ENCODE measurements around the gene CELA2A.
A peak's percentile ranks its signal among the peaks of the same experiment; 100 is the strongest.
"Not testable (repeated sequence)": the region's sequence is repeated elsewhere in the genome, so short reads cannot be mapped to it uniquely, and the experiment has no call there.

The CELA2A gene

DNA sequence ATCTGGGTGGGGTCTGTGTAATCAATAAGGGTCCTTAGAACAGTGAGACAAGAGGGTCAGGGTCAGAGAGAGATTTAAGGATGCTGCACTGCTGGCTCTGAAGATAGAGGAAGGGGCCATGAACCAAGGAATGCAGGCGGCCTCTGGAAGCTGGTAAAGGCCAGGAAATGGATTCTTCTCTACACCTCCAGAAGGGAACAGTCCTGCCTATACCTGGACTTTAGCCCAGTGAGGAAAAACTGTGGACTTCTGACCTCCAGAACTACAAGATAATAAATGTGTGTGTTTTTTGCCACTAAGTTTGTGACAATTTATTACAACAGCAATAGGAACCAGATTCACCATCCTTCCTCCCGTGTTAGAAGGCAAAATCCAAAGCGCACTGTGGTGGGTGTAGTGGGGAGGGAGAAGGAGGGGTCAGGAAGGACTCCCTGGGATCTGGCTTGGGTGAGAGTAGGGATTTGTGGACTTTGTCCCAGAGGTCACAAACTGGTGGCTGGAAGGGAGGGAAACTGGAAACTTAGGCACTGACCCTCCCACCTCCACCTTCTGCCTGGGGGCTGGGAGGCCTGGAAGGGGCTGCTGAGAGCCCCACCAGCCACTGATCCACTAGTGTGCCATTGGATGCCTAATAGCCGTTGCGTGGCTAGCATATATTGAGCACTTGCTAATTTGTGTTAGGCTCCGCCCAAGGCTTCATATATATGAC is 5.4 kb upstream of the CELA2A start:
- Histone ChIP-seq H3K27me3 (no peaks in the 10 kb centered on the region), H4K20me1 (peaks cover 0 to 8% (median 0%) of the 10 kb centered on the region in 11 experiments; a peak in 1 of 22 replicates), H3K27ac (no peak overlapping the region), H3K36me3 (no peaks in the 10 kb centered on the region), H3K9me3 (replicated peaks in 1 of 11) (peaks cover 0 to 6% (median 0%) of the 10 kb centered on the region in 11 experiments; a peak in 1 of 22 replicates), H3K4me2 (no peak overlapping the region), H3K9ac (no peak overlapping the region), H3K4me1 (peaks cover 0 to 13% (median 9%) of the 10 kb centered on the region in 10 experiments; a peak in 18 of 20 replicates), H3K4me3 (no peak overlapping the region)
- TF ChIP-seq Cebpa-rat (IDR thresholded peaks at IDR 0.05) = no peak

DNA sequence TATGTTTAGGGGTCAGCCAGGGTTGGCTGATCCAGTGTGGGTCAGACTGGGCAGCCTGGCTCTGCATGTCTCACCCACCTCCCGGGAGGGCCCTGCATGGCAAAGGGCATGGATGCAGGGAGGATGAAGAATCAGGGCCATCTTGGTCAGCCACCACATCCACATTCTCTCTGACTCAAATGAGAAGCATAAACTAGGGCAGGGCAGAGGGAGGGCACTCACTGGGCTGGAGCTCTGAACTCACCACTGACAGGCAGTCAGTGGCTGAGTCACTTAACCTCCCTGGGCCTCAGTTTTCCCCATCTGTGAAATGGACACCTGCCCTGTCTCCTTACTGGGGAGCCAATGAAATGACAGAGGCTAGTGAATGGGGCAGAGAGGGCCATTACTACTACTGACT is 4.3 kb upstream of the CELA2A start:
- H3K27ac ChIP-seq = no peak overlapping the region
- peaks cover 0 to 6% (median 0%) of the 10 kb centered on the region in 11 experiments; a peak in 1 of 22 replicates for H3K9me3 ChIP-seq (replicated peaks in 1 of 11)
- no peak overlapping the region for H3K4me3 ChIP-seq
- H4K20me1 ChIP-seq = no peaks in the 10 kb centered on the region
- no peaks in the 10 kb centered on the region for H3K27me3 ChIP-seq
- peaks cover 0 to 8% (median 2%) of the 10 kb centered on the region in 10 experiments; a peak in 6 of 20 replicates for H3K4me1 ChIP-seq
- H3K9ac ChIP-seq = no peak overlapping the region
- H3K36me3 ChIP-seq = no peaks in the 10 kb centered on the region
- H3K4me2 ChIP-seq = no peak overlapping the region
- TF ChIP-seq Cebpa-rat (IDR thresholded peaks at IDR 0.05) = no peak

DNA sequence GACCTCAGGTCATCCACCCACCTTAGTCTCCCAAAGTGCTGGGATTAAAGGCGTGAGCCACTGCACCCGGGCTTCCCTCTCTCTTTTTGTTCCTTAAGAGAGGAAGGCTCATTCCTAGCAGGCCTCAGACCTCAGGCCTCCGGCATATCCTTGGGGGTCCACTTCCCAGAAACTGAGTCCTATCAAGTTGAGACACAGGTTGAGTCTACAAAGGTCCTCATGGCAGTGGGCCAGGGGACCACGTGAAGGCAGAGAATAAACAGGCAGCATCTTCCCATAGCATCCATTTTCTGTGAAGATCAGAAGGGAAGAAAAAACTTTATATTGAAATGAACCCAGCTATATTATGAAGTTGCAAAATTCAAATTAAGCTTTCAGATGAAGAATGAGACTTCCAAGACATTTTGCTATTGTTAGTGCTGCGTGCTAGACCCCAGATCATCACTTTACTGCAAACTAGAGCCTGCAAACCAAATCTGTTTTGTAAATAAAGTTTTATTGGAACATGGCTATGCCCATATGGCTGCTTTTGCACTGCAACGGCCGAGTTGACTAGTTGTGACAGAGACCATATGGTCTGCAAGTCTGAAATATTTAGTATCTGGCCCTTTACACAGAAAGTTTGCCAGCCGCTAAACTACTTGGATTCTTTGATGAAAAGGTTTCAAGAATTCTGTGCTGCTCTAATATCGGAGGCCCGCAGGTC is 3.5 kb upstream of the CELA2A start:
- no peak overlapping the region for H3K4me2 ChIP-seq
- H3K4me1 ChIP-seq = peaks cover 0 to 8% (median 2%) of the 10 kb centered on the region in 10 experiments; a peak in 6 of 20 replicates
- H3K27me3 ChIP-seq = no peaks in the 10 kb centered on the region
- H3K9ac ChIP-seq = no peak overlapping the region
- H3K36me3 ChIP-seq = no peaks in the 10 kb centered on the region
- no peak overlapping the region for H3K27ac ChIP-seq
- H4K20me1 ChIP-seq = no peaks in the 10 kb centered on the region
- TF ChIP-seq Cebpa-rat (IDR thresholded peaks at IDR 0.05) = no peak
- peaks cover 0 to 6% (median 0%) of the 10 kb centered on the region in 11 experiments; a peak in 1 of 22 replicates for H3K9me3 ChIP-seq (replicated peaks in 1 of 11)
- H3K4me3 ChIP-seq = no peak overlapping the region

DNA sequence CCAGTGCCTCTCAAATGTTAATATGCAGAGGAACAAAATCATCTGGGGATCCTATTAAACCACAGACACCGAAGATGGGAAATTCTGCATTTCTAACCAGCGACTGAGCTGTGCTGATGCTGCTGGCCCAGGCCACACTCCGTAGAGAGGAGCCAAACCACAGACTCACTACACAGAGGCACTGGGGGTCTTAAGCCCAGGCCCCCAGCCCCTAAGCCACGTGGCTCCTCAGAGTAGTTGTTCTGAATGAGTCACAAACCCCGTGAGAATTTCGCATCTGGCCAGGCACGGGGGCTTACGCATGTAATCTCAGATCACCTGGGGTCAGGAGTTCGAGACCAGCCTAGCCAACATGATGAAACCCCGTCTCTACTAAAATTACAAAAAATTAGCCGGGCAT is 2.8 kb upstream of the CELA2A start:
- Histone ChIP-seq H4K20me1 (no peaks in the 10 kb centered on the region), H3K4me2 (no peak overlapping the region), H3K4me1 (peaks cover 0 to 8% (median 2%) of the 10 kb centered on the region in 10 experiments; a peak in 6 of 20 replicates), H3K9ac (no peak overlapping the region), H3K36me3 (no peaks in the 10 kb centered on the region), H3K4me3 (no peak overlapping the region), H3K9me3 (replicated peaks in 1 of 11) (peaks cover 0 to 6% (median 0%) of the 10 kb centered on the region in 11 experiments; a peak in 1 of 22 replicates), H3K27ac (no peak overlapping the region), H3K27me3 (no peaks in the 10 kb centered on the region)
- no peak for TF ChIP-seq Cebpa-rat (IDR thresholded peaks at IDR 0.05)

DNA sequence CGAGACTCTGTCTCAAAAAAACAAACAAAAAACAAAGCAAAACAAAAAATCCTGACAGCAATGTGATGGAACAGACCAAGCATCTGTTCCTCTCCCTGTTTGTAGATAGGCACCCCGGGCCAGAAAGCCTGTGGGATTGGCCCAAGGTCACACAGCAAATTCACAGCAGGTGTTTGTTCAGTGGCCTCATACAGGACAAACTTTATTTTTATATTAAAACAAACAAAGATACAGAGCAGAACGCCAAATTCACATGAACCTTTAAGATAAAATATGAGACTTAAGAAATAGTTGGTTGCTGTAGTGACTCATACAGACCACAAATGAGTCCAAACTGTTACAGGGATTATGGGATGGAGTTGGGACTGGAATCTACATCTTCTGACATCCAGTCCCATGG is 2.3 kb upstream of the CELA2A start:
- Histone ChIP-seq H3K27me3 (no peaks in the 10 kb centered on the region), H3K9ac (no peak overlapping the region), H3K36me3 (no peaks in the 10 kb centered on the region), H3K4me2 (no peak overlapping the region), H3K4me1 (peaks cover 0 to 9% (median 3%) of the 10 kb centered on the region in 10 experiments; a peak in 7 of 20 replicates), H4K20me1 (no peaks in the 10 kb centered on the region), H3K4me3 (no peak overlapping the region), H3K27ac (no peak overlapping the region), H3K9me3 (replicated peaks in 1 of 11) (peaks cover 0 to 6% (median 0%) of the 10 kb centered on the region in 11 experiments; a peak in 1 of 22 replicates)
- no peak for TF ChIP-seq Cebpa-rat (IDR thresholded peaks at IDR 0.05)

DNA sequence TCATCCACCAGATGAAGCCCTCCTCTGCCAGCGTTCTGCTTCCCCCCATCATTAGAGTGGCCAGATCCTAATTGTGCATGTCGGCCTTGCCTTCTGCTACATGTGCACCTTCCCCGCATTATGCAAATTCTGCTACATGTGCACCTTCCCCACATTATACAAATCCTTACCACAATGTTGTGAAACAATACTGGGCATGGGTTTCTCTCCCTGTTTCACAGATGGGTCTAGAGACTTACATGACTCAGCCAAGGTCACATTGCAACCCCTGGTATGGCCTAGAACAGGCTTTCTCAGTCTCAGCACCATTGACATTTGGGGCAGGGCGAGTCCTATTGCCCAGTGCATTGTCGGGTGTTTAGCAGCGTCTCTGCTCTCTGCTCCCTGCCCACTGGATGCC is 1.0 kb upstream of the CELA2A start:
- no peak for TF ChIP-seq Cebpa-rat (IDR thresholded peaks at IDR 0.05)
- Histone ChIP-seq H3K9ac (no peak overlapping the region), H4K20me1 (no peaks in the 10 kb centered on the region), H3K4me1 (peaks cover 7 to 21% (median 10%) of the 10 kb centered on the region in 10 experiments), H3K27ac (no peak overlapping the region), H3K27me3 (no peaks in the 10 kb centered on the region), H3K36me3 (no peaks in the 10 kb centered on the region), H3K9me3 (replicated peaks in 1 of 11) (peaks cover 0 to 6% (median 0%) of the 10 kb centered on the region in 11 experiments; a peak in 1 of 22 replicates), H3K4me3 (no peak overlapping the region), H3K4me2 (no peak overlapping the region)

DNA sequence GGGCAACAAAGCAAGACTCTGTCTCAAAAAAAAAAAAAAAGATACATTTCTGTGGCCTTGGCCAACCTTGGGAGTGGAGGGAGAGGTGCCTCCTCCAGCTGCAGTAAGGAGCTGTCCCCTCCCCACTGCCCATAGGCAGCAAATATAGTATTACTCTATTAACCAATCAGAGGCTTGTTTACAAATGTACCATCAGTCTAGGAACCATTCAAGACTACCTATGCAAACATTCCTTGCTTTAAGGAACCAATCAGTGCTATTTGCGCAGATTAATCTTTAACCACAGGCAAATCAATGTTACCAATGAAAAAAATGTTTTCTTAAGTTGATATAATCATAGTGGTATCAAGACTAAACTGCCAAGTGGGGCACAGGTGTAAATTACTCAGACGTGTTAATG is 1.1 kb downstream of the CELA2A start:
- H3K36me3 ChIP-seq = no peaks in the 10 kb centered on the region
- TF ChIP-seq Cebpa-rat (IDR thresholded peaks at IDR 0.05) = no peak
- no peak overlapping the region for H3K9ac ChIP-seq
- no peak overlapping the region for H3K27ac ChIP-seq
- no peaks in the 10 kb centered on the region for H4K20me1 ChIP-seq
- H3K27me3 ChIP-seq = no peaks in the 10 kb centered on the region
- no peak overlapping the region for H3K4me2 ChIP-seq
- no peak overlapping the region for H3K4me3 ChIP-seq
- no peaks in the 10 kb centered on the region for H3K9me3 ChIP-seq (replicated peaks in 1 of 11)
- H3K4me1 ChIP-seq = peaks cover 12 to 24% (median 16%) of the 10 kb centered on the region in 10 experiments

DNA sequence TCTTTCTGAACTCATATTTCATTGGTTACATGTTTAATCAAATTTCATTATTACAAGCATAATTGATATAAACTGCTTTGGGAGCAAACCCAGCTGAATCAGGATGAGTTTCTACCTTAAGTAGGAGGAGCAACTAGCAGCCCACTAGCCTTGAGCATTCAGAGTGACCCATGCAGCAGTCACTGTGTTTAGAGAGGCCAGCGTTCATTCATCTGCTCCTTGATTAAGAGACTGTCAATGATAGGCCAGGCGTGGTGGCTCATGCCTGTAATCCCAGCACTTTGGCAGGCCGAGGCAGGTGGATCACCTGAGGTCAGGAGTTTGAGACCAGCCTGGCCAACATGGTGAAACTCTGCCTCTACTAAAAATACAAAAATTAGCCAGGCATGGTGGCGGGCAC is 1.9 kb downstream of the CELA2A start:
- H3K36me3 ChIP-seq; H3K9me3 ChIP-seq (replicated peaks in 1 of 11); H3K4me2 ChIP-seq; H4K20me1 ChIP-seq; H3K4me3 ChIP-seq; H3K27me3 ChIP-seq; H3K27ac ChIP-seq; H3K9ac ChIP-seq: not testable (repeated sequence)
- peaks cover 12 to 25% (median 16%) of the 10 kb centered on the region in 10 experiments for H3K4me1 ChIP-seq

DNA sequence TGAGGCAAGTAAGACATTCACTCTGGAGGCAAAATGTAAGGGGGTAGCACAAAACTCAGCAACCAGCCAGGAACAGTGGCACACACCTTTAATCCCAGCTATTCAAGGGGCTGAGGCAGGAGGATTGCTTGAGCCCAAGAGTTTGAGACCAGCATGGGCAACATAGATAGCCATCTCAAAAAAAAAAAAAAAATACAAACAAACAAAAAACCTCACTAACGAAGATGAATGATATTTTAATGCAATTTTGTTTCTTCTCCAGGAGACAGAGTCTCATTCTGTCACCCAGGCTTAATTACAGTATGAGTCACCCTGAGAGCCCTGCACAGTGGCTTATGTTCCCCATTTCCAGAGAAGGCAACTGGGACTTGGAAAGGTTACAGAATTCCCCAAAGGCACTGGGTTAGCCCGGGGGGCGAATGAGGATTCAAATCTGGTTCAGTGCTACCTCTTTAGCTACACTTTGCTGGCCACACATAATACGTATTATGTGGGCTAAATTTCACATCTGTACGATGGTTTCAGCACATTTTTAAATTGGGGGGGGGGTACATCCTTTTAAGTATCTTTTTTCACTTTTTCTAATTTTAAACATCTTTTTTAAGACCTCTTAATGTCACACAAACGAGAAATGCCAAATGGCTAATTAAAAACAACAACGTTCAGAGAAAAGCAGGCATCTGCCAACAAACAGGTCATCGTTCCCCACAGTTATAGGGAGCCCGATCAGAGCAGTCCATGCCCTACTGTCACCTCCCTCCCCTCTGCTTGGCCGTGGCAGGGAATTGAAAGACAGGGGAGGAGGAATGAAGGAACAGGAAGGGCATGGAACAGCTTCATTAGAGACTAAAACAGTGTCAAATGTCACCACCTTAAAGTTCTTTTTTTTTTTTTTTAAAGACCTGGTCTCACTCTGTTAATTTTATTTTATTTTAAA is 3.5 kb downstream of the CELA2A start:
- no peak overlapping the region for H3K9ac ChIP-seq
- TF ChIP-seq Cebpa-rat (IDR thresholded peaks at IDR 0.05) = no peak
- H3K36me3 ChIP-seq = no peaks in the 10 kb centered on the region
- H3K4me2 ChIP-seq = peak overlapping the region; percentile 7 to 54 (median 39); a peak in 21 of 22 replicates
- H3K27ac ChIP-seq = no peak overlapping the region
- no peaks in the 10 kb centered on the region for H3K27me3 ChIP-seq
- H3K4me1 ChIP-seq = peaks cover 12 to 41% (median 18%) of the 10 kb centered on the region in 10 experiments
- H4K20me1 ChIP-seq = no peaks in the 10 kb centered on the region
- no peak overlapping the region for H3K4me3 ChIP-seq
- no peaks in the 10 kb centered on the region for H3K9me3 ChIP-seq (replicated peaks in 1 of 11)

Data from BLaER1 treated with 17β-estradiol and CSF1 and Interleukin-3, amounts not matched to agents 10 nM and 100 nM (cell line).